Smooth muscle cell of the brain vasculature (primary cell): Measurements from ENCODE around the gene ZNF654.
"Not testable (repeated sequence)": the region's sequence is repeated elsewhere in the genome, so short reads cannot be mapped to it uniquely, and the experiment has no call there.

Experiments
- DNase-seq: peaks from one replicate; pipeline ENCODE4 v3.0.0-alpha.2; 2012; ENCODE audit warnings: low read depth, low spot score

ZNF654 gene

DNA sequence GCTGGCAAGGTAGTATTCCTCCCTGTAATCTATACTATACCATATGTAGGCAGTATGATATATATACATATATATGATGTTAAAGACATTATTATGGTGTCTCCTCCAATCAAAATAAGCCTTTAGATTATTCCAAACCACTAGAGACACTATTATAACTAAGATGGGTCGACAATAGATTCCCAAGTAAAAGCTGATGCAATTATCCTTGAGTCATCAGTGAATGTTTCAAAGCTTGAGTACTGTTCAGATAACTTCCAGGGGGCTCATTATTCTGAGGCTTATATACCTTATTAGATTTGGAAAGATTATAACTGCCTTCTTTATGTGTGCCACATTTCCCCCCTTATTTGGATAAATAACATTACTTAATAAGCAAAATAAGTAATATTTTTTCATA, 78.8 kb downstream of the ZNF654 start:
- DNase-seq: no peak

DNA sequence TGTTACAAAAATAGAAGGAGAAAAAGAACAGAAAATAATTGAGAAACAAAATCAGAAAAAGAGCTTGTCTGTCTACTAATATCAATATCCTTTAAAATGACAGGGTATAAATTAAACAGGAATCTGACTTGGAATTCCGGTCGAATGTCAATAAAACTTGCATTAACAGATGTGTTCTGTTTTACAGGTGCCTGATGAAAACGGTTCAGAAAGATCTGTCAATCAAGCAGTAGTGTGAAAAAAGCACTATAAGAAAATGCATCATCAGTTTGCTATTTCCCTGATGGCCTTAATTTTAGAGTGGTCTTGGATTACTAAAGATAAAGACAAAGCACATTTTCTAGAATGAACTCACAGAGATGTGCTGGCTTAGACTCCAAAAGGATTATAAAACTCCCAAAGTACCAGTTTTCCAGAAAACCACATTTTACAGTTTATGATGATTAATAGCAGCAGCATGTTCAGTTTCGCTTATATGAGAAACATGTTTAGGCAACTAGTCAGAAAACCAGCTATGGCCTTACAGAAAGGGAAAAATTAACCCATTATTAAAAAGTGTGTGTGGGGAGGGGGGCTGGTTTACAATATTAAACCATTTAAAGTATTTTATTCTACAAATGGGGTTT, 82.5 kb downstream of the ZNF654 start:
- no peak for DNase-seq

GRCh38 chr3:88142094-88142624, 83.1 kb downstream of the ZNF654 start:
- no peak for DNase-seq

DNA sequence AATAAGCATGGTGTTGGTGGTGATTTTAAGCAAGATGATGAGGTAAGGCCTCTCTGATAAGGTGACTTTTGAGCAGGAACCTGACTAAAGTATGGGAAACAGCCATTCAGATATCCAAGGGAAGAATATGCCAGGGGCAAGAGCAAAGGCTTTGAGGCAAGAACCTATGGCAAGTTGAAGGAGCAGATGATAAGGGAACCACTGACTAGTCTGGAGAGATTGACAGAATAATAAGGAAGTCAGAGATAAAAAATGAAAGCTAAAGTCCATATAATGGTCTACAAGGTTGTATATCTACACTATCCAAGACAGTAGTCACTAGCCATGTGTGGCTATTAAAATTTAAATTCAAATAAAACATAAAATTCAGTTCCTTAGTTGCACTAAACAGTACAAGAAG, 88.2 kb downstream of the ZNF654 start:
- DNase-seq: no peak

DNA sequence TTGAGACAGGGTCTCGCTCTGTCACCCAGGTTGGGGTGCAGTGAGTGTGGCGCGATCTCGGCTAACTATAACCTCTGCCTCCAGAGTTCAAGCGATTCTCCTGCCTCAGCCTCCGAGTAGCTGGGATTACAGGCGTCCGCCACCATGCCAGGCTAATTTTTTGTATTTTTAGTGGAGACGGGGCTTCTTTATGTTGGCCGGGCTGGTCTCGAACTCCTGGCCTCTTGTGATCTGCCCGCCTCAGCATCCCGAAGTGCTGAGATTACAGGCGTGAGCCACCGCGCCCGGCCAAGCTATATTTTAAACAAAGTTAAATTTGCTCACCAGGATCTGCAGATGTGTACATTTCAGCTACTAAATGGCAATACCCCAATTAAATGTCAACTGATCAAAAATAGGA, 89.6 kb downstream of the ZNF654 start:
- DNase-seq: no peak

GRCh38 chr3:88149101-88149508, 90.0 kb downstream of the ZNF654 start:
- no peak for DNase-seq

GRCh38 chr3:88149509-88150362, 90.7 kb downstream of the ZNF654 start, which contains the start of gene C3orf38:
Gene C3orf38 (plus strand): TSS chr3:88149959. CDS start chr3:88150053, 94 bp downstream.
- DNase-seq: peak; percentile 74

- no peak for DNase-seq
Observed at GRCh38 chr3:88150371-88150770, 91.3 kb downstream of the ZNF654 start.

DNA sequence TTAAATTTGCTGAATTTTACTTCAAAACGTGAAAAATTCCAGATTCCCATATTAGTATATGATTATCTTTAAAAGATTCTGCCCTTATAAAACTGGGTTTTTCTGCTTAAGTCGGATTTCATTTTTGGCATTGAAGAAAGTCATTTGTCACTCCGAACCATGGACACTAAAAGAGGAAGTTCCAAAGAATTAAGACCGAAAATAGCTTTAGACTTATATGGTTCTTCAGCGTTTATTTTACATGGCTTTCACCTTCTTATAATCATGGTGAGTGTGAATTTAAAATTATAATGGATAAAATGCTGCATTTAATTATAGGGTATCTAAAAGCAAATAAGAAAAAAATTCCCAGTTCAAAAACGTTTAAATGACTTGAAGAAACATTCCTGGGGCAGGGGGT, 91.8 kb downstream of the ZNF654 start:
- DNase-seq: no peak

- DNase-seq: no peak
Observed at GRCh38 chr3:88151358-88151757, 92.3 kb downstream of the ZNF654 start.

DNA sequence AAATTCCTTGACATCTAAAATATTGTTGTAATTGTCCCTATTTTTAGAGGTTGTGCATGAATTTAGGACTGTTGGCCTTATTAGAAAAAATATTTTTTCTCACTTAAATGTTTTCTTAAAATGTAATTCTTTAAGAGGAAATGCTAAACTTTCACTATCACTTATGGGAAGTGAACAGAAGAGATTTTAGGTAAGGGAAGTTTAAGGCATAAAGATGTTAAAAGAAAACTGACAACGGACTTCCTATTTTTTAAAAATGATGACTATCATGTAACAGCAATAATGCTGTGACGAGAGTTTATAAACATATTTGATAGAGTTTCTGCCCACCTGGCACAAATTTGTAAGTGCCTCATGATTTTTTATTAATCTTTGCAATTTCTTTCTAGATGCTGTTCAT, 93.8 kb downstream of the ZNF654 start:
- DNase-seq: no peak

- DNase-seq: no peak
Observed at GRCh38 chr3:88166419-88166971, 107.4 kb downstream of the ZNF654 start.

DNA sequence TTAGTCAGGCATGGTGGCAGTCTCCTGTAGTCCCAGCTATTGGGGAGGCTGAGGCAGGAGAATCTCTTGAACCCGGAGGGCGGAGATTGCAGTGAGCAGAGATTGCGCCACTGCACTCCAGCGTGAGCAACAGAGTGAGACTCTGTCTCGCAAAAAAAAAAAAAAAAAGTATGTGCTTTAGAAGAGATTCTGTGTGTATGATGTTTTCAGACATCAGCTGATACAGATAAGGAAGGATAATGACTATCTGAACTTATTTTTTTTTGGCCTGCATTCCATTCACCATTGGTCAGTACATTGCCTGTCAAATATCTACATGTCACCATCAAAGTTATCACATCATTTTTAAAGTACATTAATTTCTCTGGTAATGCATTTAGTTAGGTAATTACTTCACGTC, 108.1 kb downstream of the ZNF654 start:
- no peak for DNase-seq

DNA sequence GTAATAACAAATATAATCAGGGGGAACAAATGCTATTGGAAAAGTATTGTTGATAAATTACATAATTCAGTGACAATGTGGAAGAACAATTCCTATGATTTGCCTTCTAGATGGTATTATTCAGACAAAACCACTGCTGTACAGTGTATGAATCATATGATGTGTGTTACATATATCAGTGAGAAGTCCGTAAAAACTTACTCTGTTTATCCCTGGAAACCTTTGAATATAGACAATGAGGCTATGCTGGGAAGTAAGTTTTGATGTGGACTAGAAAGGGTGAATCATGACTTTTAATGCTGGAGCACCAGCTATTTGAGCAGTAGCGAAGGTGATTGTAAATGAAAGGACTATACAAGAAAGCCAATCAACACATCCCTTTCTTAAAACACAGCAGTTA, 108.6 kb downstream of the ZNF654 start:
- no peak for DNase-seq

GRCh38 chr3:88168171-88168570, 109.1 kb downstream of the ZNF654 start:
- DNase-seq: no peak

GRCh38 chr3:88180398-88180999, 121.4 kb downstream of the ZNF654 start:
- no peak for DNase-seq

DNA sequence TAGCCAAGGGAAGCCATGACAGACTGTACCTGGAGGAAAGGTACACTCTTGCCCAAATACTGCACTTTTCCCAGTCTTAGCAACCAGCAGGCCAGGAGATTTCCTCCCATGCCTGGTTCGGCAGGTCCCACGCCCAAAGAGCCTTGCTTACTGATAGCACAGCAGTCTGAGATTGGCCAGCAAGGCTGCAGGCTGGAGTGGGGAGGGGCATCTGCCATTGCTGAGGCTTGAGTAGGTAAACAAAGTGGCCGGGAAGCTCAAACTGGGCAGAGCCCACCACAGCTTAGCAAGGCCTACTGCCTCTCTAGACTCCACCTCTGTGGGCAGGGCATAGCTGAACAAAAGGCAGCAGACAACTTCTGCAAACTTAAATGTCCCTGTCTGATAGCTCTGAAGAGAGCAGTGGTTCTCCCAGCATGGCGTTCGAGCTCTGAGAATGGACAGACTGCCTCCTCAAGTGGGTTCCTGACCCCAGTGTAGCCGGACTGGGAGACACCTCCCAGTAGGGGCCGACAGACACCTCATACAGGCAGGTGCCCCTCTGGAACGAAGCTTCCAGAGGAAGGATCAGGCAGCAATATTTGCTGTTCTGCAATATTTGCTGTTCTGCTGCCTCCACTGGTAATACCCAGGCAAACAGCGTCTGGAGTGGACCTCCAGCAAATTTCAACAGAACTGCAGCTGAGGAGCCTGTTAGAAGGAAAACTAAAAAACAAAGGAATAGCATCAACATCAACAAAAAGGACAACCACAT, 123.3 kb downstream of the ZNF654 start:
- not testable (repeated sequence) for DNase-seq

GRCh38 chr3:88188436-88188835, 129.4 kb downstream of the ZNF654 start:
- DNase-seq: no peak

GRCh38 chr3:88189361-88189810, 130.3 kb downstream of the ZNF654 start:
- no peak for DNase-seq

GRCh38 chr3:88191872-88192409, 132.9 kb downstream of the ZNF654 start:
- DNase-seq: no peak

DNA sequence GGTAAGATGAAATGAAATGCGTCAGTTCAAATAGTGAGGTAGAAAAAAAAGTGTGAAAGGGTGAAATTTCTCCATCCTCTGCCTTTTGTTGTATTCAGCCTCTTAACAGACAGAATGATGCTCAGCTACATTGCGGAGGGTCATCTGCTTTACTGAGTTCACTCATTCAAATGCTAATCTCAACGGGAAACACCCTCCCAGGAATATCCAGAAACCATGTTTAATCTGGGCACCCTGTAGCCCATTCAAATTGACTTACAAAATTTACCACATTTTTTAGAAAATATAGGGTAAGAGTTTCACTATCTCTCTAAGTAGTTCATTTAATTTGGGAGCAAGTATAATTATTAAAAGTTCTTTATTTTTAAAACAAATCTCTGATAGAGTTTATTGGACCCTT, 133.6 kb downstream of the ZNF654 start:
- DNase-seq: no peak
